ENCODE data around the gene CLDN11.

DNA sequence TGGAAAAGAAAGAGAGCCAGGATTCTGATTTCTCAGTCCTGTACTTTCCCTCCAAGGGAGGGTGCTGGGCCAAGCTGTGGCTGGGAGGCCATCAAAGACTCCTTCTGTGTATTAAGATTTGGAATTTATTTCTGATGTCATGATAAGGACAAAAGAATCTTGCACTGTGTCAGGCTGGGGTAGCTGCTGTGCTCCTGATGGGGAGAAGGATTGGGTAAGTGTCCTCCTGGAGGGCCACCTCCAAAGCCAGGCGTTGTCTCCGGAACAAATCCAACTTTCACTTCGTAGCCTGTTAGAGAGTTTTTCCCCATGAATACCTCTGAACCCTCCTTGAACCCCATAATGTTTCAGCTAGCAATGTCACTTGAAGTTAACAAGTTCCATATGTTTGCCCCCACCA lies 29.9 kb downstream of the CLDN11 start:
- no peak for TF ChIP-seq EZH2 (IDR thresholded peaks at IDR 0.05; ENCODE audit: borderline replicate concordance, low read length)
- TF ChIP-seq CTCF (IDR thresholded peaks at IDR 0.05; ENCODE audit: low read length): no peak

All from OCI-LY1 (cell line).